GM06990 (cell line): Measurements from ENCODE around the gene FBXL15.

Experiments used
- DNase-seq: peaks from one replicate; pipeline ENCODE4 v3.0.0-alpha.2; 2011; ENCODE audit not compliant: insufficient read length; ENCODE audit errors: extremely low read depth
- H3K27me3 ChIP-seq: replicated peaks from 2 replicates; pipeline ENCODE4 v1.6.0; 2011; ENCODE audit warnings: low read length; ENCODE audit not compliant: control insufficient read depth, insufficient read depth
- H3K36me3 ChIP-seq: 2 replicates; pipeline ENCODE4 v1.5.1; 2011; ENCODE audit warnings: low read length; ENCODE audit not compliant: control insufficient read depth, insufficient read depth
- H3K4me3 ChIP-seq: replicated peaks from 2 replicates; pipeline ENCODE4 v1.5.1; 2011; ENCODE audit warnings: low read depth, mild to moderate bottlenecking, control low read depth, low read length
- CTCF ChIP-seq: IDR thresholded peaks from 2 replicates; pipeline ENCODE4 v1.5.1; 2011; ENCODE audit warnings: low read length, control low read depth, mild to moderate bottlenecking, inconsistent platforms; ENCODE audit not compliant: insufficient read depth, poor library complexity, severe bottlenecking

The FBXL15 gene

GRCh38 chr10:102462512-102463054 is 41.9 kb downstream of the FBXL15 start:
- no peak for TF ChIP-seq CTCF
- no peaks in the 10 kb centered on the region for H3K27me3 ChIP-seq
- H3K36me3 ChIP-seq, result no peaks in the 10 kb centered on the region
- H3K4me3 ChIP-seq, result no peak overlapping the region
- DNase-seq, result no peak

- H3K36me3 ChIP-seq, result no peaks in the 10 kb centered on the region
- DNase-seq, result no peak
- no peaks in the 10 kb centered on the region for H3K27me3 ChIP-seq
- no peak for TF ChIP-seq CTCF
- no peak overlapping the region for H3K4me3 ChIP-seq
Observed at GRCh38 chr10:102463983-102464382, 43.3 kb downstream of the FBXL15 start.

GRCh38 chr10:102465466-102465865 is 44.8 kb downstream of the FBXL15 start:
- Histone ChIP-seq H3K4me3 (no peak overlapping the region), H3K36me3 (no peaks in the 10 kb centered on the region), H3K27me3 (no peaks in the 10 kb centered on the region)
- no peak for DNase-seq
- TF ChIP-seq CTCF, result no peak

GRCh38 chr10:102467318-102467717 is 46.7 kb downstream of the FBXL15 start:
- H3K36me3 ChIP-seq, result no peaks in the 10 kb centered on the region; the same call in 1 of the 2 replicates
- no peaks in the 10 kb centered on the region for H3K27me3 ChIP-seq
- no peak for DNase-seq
- H3K4me3 ChIP-seq, result no peak overlapping the region
- TF ChIP-seq CTCF, result no peak

GRCh38 chr10:102467971-102468438 is 47.4 kb downstream of the FBXL15 start:
- Histone ChIP-seq H3K36me3 (no peaks in the 10 kb centered on the region; the same call in 1 of the 2 replicates), H3K4me3 (no peak overlapping the region), H3K27me3 (no peaks in the 10 kb centered on the region)
- no peak for DNase-seq
- TF ChIP-seq CTCF, result no peak

- Histone ChIP-seq H3K4me3 (no peak overlapping the region), H3K36me3 (no peaks in the 10 kb centered on the region; the same call in 1 of the 2 replicates), H3K27me3 (no peaks in the 10 kb centered on the region)
- TF ChIP-seq CTCF, result no peak
- DNase-seq, result no peak
Observed at GRCh38 chr10:102468683-102469082, 48.0 kb downstream of the FBXL15 start.
